GM12874 (cell line): ENCODE results near the gene PLXNA2.

ENCODE experiments used
- CTCF ChIP-seq: IDR thresholded peaks from 2 replicates; pipeline ENCODE4 v1.5.1; 2011; ENCODE audit warnings: low read depth, mild to moderate bottlenecking, control low read depth, low read length, moderate library complexity; ENCODE audit not compliant: insufficient read depth

Gene PLXNA2

GRCh38 chr1:208209896-208210589 is 34.1 kb downstream of the PLXNA2 start:
- TF ChIP-seq CTCF: no peak

GRCh38 chr1:208209286-208209685 is 34.9 kb downstream of the PLXNA2 start:
- no peak for TF ChIP-seq CTCF

DNA sequence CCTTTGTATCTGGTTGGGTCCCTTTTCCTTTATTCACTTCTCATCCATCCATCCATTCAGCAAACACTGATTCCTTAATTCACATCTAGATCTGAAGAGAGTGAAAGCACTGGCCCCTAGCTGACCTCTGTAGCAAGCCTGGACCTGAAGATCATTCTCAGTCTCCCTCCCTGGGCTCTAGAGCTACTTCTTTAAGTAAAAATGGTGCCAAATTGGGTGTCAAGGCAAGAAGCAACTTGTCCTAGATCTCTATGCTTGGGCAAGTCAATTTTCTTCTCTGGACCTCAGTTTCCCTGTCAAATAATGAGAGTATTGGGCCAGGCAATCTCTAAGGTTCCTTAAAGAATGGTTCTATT is 36.1 kb downstream of the PLXNA2 start:
- TF ChIP-seq CTCF: no peak

GRCh38 chr1:208207388-208208131 is 36.6 kb downstream of the PLXNA2 start:
- no peak for TF ChIP-seq CTCF

- TF ChIP-seq CTCF: no peak
These were observed 38.0 kb downstream of the PLXNA2 start for GRCh38 chr1:208206092-208206698.

DNA sequence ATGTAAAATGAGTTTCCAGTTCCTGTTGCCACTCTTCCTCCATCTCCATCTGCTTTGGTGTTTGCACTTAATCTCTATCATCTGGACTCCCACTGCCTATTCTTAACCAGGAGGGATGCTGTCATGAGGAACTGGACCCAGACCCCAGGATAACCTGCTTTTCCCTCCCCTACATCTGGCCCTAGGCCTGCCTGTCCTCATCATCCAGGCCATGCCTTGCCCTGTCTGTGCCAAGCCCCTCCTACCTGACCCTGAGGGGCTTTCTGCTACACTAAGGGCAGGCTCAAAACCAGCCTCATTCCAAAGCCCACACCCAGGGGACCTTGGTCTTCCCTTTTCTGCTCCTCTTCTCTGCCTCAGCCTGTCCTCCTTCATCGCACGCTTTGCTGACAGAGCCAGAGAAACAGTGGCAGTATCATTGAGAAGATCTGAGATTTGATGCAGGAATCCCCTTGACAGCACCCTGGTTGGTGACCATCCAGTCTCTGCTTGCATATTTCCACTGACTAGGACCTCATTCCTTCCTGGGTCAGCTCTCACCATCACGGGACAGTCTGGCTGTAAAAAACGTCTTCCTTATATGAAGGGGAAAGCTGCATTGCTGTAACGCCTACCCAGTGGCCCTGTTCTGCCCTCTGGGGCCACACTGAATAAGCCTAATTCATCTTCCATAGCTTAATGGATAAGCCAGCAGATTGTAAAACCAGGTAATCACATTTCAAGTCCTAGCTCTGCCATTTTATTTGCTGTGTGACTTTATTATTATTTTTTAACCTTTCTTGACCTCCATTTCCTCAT is 38.8 kb downstream of the PLXNA2 start:
- no peak for TF ChIP-seq CTCF

DNA sequence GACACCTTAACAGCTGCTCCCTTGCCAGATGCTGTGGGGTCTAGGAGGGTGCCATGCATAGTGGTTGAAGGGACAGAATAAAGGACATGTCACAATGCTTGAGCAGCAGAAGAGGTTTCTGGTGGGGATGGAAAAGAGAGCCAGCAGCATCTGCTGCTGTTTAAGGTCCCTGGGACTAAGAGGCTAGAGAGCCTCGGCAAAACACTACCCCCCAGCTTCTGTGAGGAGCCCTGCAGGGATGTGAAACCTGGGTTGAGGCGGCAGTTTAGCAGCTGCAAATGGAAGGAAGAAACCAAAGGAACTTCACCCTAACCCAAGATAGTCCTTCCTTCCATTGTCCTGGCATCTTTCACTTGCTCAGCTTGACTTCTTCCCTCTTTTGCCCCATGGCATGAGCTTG is 39.4 kb downstream of the PLXNA2 start:
- TF ChIP-seq CTCF: no peak
